WTC11 (cell line): ENCODE data around the gene SREBF2.

ENCODE experiments used
- JUN ChIP-seq: sonication (generic); formaldehyde crosslinking; IDR thresholded peaks from 2 replicates; pipeline ENCODE4 v1.8.0; 2023; ENCODE audit warnings: mild to moderate bottlenecking, missing genetic modification reagents
- MXD4 ChIP-seq: fragments of 250-450 bp; sonication (Bioruptor Pico); IDR thresholded peaks from 2 replicates; pipeline ENCODE4 v1.8.0; 2021; ENCODE audit warnings: mild to moderate bottlenecking, moderate library complexity, borderline replicate concordance

- TF ChIP-seq MXD4 (CRISPR knock-in tag) (no peak), JUN (CRISPR knock-in tag) (no peak)
These were observed 69.1 kb downstream of the SREBF2 start for GRCh38 chr22:41902016-41902415.
